CD4-positive, alpha-beta T cell treated with Interleukin-4 for 4 hours (primary cell): ENCODE measurements around the gene USP6.
"Not testable (repeated sequence)": the region's sequence is repeated elsewhere in the genome, so short reads cannot be mapped to it uniquely, and the experiment has no call there.

ENCODE experiments used
- DNase-seq: peaks from one replicate; pipeline ENCODE4 v3.0.0-alpha.2; 2020

The USP6 gene

DNA sequence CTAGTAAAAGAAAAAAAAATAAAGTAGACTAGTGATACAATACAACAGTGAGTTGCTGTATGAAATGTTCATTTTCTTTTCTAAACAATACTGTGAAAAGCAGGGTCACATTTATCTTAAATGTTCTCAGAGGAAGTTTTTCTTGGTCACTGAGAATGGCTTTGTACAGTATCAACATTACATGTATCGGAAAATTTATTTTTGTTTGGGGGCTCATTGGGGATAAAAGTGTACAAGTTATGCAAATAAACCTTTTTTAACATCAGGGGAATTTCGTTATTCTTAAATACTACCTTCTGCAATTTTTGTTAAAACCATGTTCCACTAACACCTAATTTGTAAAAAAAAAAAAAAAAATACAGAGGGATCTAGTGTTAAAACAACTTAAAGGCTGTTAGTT is 84.5 kb downstream of the USP6 start:
- DNase-seq, result no peak

GRCh38 chr17:5201011-5201410 is 85.2 kb downstream of the USP6 start:
- no peak for DNase-seq

GRCh38 chr17:5203178-5203907 is 87.5 kb downstream of the USP6 start:
- DNase-seq, result no peak

DNA sequence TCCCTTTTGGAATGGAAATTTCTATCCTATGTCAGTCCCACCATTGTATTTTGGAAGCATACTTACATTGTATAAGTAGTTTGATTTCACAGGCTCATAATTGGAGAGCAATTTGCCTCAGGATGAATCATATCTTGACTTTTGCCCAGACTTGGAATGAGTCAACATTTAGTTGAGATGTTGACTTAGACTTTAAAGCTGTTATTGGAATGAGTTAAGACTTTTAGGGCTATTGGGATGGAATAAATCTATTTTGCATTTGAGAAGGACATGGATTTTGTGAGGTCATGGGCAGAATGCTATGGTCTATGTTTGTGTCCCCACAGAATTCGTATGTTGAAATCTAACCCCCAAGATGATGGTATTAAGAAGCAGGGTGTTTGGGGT is 88.1 kb downstream of the USP6 start:
- DNase-seq, result no peak

DNA sequence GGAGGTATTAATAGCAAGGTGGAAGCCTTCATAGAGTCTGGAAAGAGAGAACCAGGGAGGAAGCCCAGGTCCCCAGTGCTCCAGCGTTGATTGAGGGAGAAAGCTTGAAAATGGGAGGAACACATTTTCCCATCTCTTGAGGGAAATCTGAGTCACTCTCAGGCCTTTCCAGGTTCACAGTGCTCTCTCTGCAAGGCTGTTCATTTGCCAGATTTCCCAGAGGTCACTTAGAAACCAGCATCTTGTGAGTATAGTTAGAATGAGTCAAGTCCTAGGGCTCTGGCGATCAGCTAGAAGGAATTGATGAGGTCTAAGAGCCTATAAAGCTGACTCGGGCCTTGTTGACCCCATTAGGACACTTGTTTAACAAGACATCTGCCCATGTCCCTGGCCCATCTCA is 93.6 kb downstream of the USP6 start:
- DNase-seq, result no peak

- DNase-seq, result no peak
These were observed 94.3 kb downstream of the USP6 start for GRCh38 chr17:5210091-5210490.

- no peak for DNase-seq
These were observed 94.9 kb downstream of the USP6 start for GRCh38 chr17:5210614-5211252.

- no peak for DNase-seq
These were observed 95.6 kb downstream of the USP6 start for GRCh38 chr17:5211458-5211857.

GRCh38 chr17:5217562-5217961 is 101.7 kb downstream of the USP6 start:
- not testable (repeated sequence) for DNase-seq

DNA sequence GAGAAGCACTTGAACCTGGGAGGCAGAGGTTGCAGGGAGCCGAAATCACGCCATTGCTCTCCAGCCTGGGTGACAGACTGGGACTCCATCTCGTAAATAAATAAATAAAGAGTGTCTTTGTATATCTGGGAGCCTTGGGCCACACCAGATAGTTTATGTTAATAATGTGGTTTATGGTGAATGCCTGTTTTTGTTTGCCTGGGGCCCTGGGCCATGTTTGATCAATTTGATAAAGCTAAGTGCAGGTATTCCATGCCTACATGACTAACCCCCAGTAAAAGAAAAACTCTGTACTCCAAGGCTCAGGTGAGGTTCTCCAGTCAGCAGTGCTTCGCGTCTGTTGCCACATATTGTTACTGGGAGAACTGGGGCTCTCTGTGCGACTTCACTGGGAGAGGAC is 103.7 kb downstream of the USP6 start:
- no peak for DNase-seq

GRCh38 chr17:5220074-5220473 is 104.2 kb downstream of the USP6 start:
- no peak for DNase-seq

DNA sequence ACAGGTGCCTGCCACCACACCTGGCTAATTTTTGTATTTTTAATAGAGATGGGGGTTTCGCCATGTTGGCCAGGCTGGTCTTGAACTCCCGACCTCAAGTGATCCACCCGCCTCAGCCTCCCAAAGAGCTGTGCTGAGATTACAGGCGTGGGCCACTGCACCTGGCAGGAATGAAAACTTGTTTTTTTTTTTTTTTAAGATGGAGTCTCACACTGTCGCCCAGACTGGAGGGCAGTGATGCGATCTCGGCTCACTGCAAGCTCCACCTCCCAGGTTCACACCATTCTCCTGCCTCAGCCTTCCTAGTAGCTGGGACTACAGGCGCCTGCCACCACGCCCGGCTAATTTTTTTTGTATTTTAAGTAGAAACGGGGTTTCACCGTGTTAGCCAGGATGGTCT is 106.1 kb downstream of the USP6 start:
- DNase-seq, result not testable (repeated sequence)
